H9 (cell line): ENCODE measurements around the gene CCNC. TPM values are rescaled to one million over a fixed set of nuclear protein-coding genes. Genes with fewer than 3 reads are reported as not detected.

Source experiments
- DNase-seq: peaks from one replicate; pipeline ENCODE4 v3.0.0-alpha.2; 2017
- H2AFZ ChIP-seq: one replicate; pipeline ENCODE4 v1.6.1; 2013; ENCODE audit warnings: mild to moderate bottlenecking, low read length, control low read depth, moderate library complexity
- H2AK5ac ChIP-seq: 2 replicates; pipeline ENCODE4 v1.6.1; 2013; ENCODE audit warnings: low read length, control low read depth, mixed read lengths; ENCODE audit not compliant: insufficient read length
- H2BK120ac ChIP-seq: one replicate; pipeline ENCODE4 v1.6.1; 2013; ENCODE audit warnings: low read depth, mild to moderate bottlenecking, low read length, control low read depth, inconsistent platforms; ENCODE audit not compliant: poor library complexity, severe bottlenecking
- H2BK12ac ChIP-seq: 2 replicates; pipeline ENCODE4 v1.6.1; 2013; ENCODE audit warnings: low read length, control low read depth, mixed read lengths, low read depth; ENCODE audit not compliant: insufficient read length
- H2BK15ac ChIP-seq: 2 replicates; pipeline ENCODE4 v1.6.1; 2013; ENCODE audit warnings: low read depth, low read length, control low read depth
- H2BK20ac ChIP-seq: one replicate; pipeline ENCODE4 v1.6.1; 2013; ENCODE audit warnings: low read depth, mild to moderate bottlenecking, low read length, control low read depth, inconsistent platforms; ENCODE audit not compliant: poor library complexity, severe bottlenecking
- H2BK5ac ChIP-seq: 2 replicates; pipeline ENCODE4 v1.6.1; 2013; ENCODE audit warnings: low read length, control low read depth, mixed read lengths; ENCODE audit not compliant: insufficient read length
- H3K14ac ChIP-seq: 2 replicates; pipeline ENCODE4 v1.6.1; 2013; ENCODE audit warnings: low read length, control low read depth; ENCODE audit not compliant: insufficient read depth
- H3K18ac ChIP-seq: 2 replicates; pipeline ENCODE4 v1.6.1; 2013; ENCODE audit warnings: low read depth, mild to moderate bottlenecking, mixed read lengths, low read length, control low read depth; ENCODE audit not compliant: insufficient read length
- H3K23ac ChIP-seq: 2 replicates; pipeline ENCODE4 v1.6.1; 2013; ENCODE audit warnings: low read length, control low read depth, mixed read lengths, low read depth; ENCODE audit not compliant: insufficient read length
- H3K23me2 ChIP-seq: 2 replicates; pipeline ENCODE4 v1.6.1; 2013; ENCODE audit warnings: low read depth, mild to moderate bottlenecking, mixed read lengths, low read length, control low read depth; ENCODE audit not compliant: insufficient read length, poor library complexity, severe bottlenecking
- H3K27ac ChIP-seq: 2 replicates; pipeline ENCODE4 v1.5.1; 2013; ENCODE audit warnings: low read length, control low read depth, mixed read lengths, low read depth; ENCODE audit not compliant: insufficient read length
- H3K27me3 ChIP-seq: 2 replicates; pipeline ENCODE4 v1.6.1; 2013; ENCODE audit warnings: low read length, control low read depth, inconsistent platforms; ENCODE audit not compliant: insufficient read depth
- H3K4ac ChIP-seq: 2 replicates; pipeline ENCODE4 v1.6.1; 2013; ENCODE audit warnings: low read depth, mild to moderate bottlenecking, control low read depth, inconsistent platforms, low read length, moderate library complexity
- H3K4me1 ChIP-seq: 2 replicates; pipeline ENCODE4 v1.6.1; 2013; ENCODE audit warnings: low read length, control low read depth, inconsistent platforms; ENCODE audit not compliant: insufficient read depth
- H3K4me2 ChIP-seq: 2 replicates; pipeline ENCODE4 v1.6.1; 2013; ENCODE audit warnings: low read length, control low read depth, mixed read lengths; ENCODE audit not compliant: insufficient read length, insufficient read depth
- H3K56ac ChIP-seq: 2 replicates; pipeline ENCODE4 v1.6.1; 2013; ENCODE audit warnings: low read depth, mild to moderate bottlenecking, mixed read lengths, low read length, control low read depth; ENCODE audit not compliant: insufficient read length
- H3K79me1 ChIP-seq: 2 replicates; pipeline ENCODE4 v1.6.1; 2013; ENCODE audit warnings: low read depth, mild to moderate bottlenecking, moderate library complexity, low read length, control low read depth, inconsistent platforms; ENCODE audit not compliant: insufficient read depth, poor library complexity, severe bottlenecking
- H3K79me2 ChIP-seq: 2 replicates; pipeline ENCODE4 v1.6.1; 2013; ENCODE audit warnings: low read length, control low read depth, inconsistent platforms; ENCODE audit not compliant: insufficient read depth
- H3K9ac ChIP-seq: 2 replicates; pipeline ENCODE4 v1.6.1; 2013; ENCODE audit warnings: low read length, control low read depth, mixed read lengths; ENCODE audit not compliant: insufficient read length; ENCODE audit errors: extremely low read depth
- H3K9me3 ChIP-seq: one replicate; pipeline ENCODE4 v1.6.1; 2013; ENCODE audit warnings: low read depth, low read length, inconsistent platforms; ENCODE audit not compliant: control insufficient read depth
- H3T11ph ChIP-seq: one replicate; pipeline ENCODE4 v1.6.1; 2013; ENCODE audit warnings: mild to moderate bottlenecking, low read length, control low read depth, inconsistent platforms
- H4K20me1 ChIP-seq: one replicate; pipeline ENCODE4 v1.6.1; 2013; ENCODE audit not compliant: control insufficient read depth, insufficient read length, insufficient read depth
- H4K5ac ChIP-seq: 2 replicates; pipeline ENCODE4 v1.6.1; 2013; ENCODE audit warnings: low read depth, mild to moderate bottlenecking, mixed read lengths, low read length, control low read depth; ENCODE audit not compliant: insufficient read length
- H4K8ac ChIP-seq: replicated peaks from 2 replicates; pipeline ENCODE4 v1.6.1; 2013; ENCODE audit warnings: low read length, control low read depth, mixed read lengths, low read depth; ENCODE audit not compliant: insufficient read length
- H4K91ac ChIP-seq: 2 replicates; pipeline ENCODE4 v1.6.1; 2013; ENCODE audit warnings: low read depth, mild to moderate bottlenecking, moderate library complexity, mixed read lengths, low read length, control low read depth; ENCODE audit not compliant: insufficient read length
- H3K27ac Mint-ChIP-seq, 3 experiments: 2 replicates in 2 of 3; 3 replicates in 1 of 3; pipeline ENCODE4 v1.8.0; 2020 to 2021; ENCODE audit warnings: mixed read lengths in 3 of 3, mild to moderate bottlenecking in 1 of 3, moderate library complexity in 1 of 3
- H3K27me3 Mint-ChIP-seq: 2 replicates; pipeline ENCODE4 v1.8.0; 2021; ENCODE audit warnings: low read depth, mild to moderate bottlenecking, moderate library complexity, mixed read lengths
- H3K36me3 Mint-ChIP-seq, 3 experiments: 2 replicates in 2 of 3; 3 replicates in 1 of 3; pipeline ENCODE4 v1.8.0; 2020 to 2021; ENCODE audit warnings: low read depth in 3 of 3, mixed read lengths in 3 of 3; ENCODE audit not compliant: insufficient read depth in 1 of 3
- H3K4me1 Mint-ChIP-seq, 2 experiments: 2 replicates each; pipeline ENCODE4 v1.8.0; 2020; ENCODE audit warnings: mixed read lengths in 2 of 2
- H3K4me3 Mint-ChIP-seq, 2 experiments: 2 replicates in 1 of 2; 3 replicates in 1 of 2; pipeline ENCODE4 v1.8.0; 2020 to 2021; ENCODE audit warnings: mild to moderate bottlenecking in 2 of 2, mixed read lengths in 2 of 2, moderate library complexity in 1 of 2
- H3K9me3 Mint-ChIP-seq, 2 experiments: 2 replicates in 1 of 2; 3 replicates in 1 of 2; pipeline ENCODE4 v1.8.0; 2020; ENCODE audit warnings: mild to moderate bottlenecking in 2 of 2, mixed read lengths in 2 of 2, moderate library complexity in 1 of 2
- WGBS: extraction: QIAGEN DNeasy Blood & Tissue Kit; methylation state at CpG from one replicate; pipeline ENCODE4 v1.1.7; 2013; ENCODE audit warnings: missing lambda C conversion rate, low lambda C conversion rate, mixed read lengths; ENCODE audit not compliant: insufficient read length; ENCODE audit errors: extremely low coverage; 5-methylcytosine and 5-hydroxymethylcytosine counted together
- total RNA-seq: library from RNA; stranded (reverse); gene quantifications from 2 replicates; pipeline ENCODE4 v1.2.1, GENCODE V29; 2021
- TF ChIP-seq, protein P1 (sequence below): fragments of 200-600 bp; sonication (generic); conservative IDR thresholded peaks from 3 replicates; pipeline ENCODE4 v1.8.0; 2021; ENCODE audit warnings: antibody characterized with exemption, mild to moderate bottlenecking

Gene CCNC
- total RNA-seq, 1 experiment from 2014 or later: 112 TPM

- peak overlapping the region in 1 of 2 experiments; percentile 42; a peak in 3 of 5 replicates for H3K4me3 Mint-ChIP-seq
- H3K4me1 Mint-ChIP-seq: peaks cover 12 to 27% of the 10 kb centered on the region in 2 experiments
- Histone ChIP-seq H3K56ac (no peak overlapping the region), H4K5ac (no peak overlapping the region), H3K27me3 (peaks cover 78% of the 10 kb centered on the region), H3K79me1 (no peaks in the 10 kb centered on the region), H2BK12ac (no peak overlapping the region), H3K18ac (no peak overlapping the region), H4K20me1 (no peaks in the 10 kb centered on the region), H3K79me2 (no peaks in the 10 kb centered on the region), H3K27ac (no peak overlapping the region), H3K4me2 (peak overlapping the region; percentile 46), H2BK5ac (no peak overlapping the region), H3T11ph (no peak overlapping the region), H2AFZ (no peak overlapping the region), H3K9me3 (no peaks in the 10 kb centered on the region), H3K4ac (no peak overlapping the region), H3K23me2 (peaks cover 6% of the 10 kb centered on the region), H2BK15ac (no peak overlapping the region), H2BK120ac (no peak overlapping the region), H4K8ac (no peak overlapping the region), H2AK5ac (no peak overlapping the region), H3K14ac (no peak overlapping the region), H3K23ac (no peak overlapping the region), H3K9ac (no peak overlapping the region), H2BK20ac (no peak overlapping the region), H3K4me1 (no peaks in the 10 kb centered on the region), H4K91ac (no peak overlapping the region)
- WGBS: no CpG with 5 or more reads among the region's 6 CpGs
- H3K27me3 Mint-ChIP-seq: peaks cover 96% of the 10 kb centered on the region
- no peak overlapping the region for H3K27ac Mint-ChIP-seq
- no peaks in the 10 kb centered on the region for H3K36me3 Mint-ChIP-seq
- TF ChIP-seq, protein P1, sequence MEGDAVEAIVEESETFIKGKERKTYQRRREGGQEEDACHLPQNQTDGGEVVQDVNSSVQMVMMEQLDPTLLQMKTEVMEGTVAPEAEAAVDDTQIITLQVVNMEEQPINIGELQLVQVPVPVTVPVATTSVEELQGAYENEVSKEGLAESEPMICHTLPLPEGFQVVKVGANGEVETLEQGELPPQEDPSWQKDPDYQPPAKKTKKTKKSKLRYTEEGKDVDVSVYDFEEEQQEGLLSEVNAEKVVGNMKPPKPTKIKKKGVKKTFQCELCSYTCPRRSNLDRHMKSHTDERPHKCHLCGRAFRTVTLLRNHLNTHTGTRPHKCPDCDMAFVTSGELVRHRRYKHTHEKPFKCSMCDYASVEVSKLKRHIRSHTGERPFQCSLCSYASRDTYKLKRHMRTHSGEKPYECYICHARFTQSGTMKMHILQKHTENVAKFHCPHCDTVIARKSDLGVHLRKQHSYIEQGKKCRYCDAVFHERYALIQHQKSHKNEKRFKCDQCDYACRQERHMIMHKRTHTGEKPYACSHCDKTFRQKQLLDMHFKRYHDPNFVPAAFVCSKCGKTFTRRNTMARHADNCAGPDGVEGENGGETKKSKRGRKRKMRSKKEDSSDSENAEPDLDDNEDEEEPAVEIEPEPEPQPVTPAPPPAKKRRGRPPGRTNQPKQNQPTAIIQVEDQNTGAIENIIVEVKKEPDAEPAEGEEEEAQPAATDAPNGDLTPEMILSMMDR: no peak
- DNase-seq: no peak
- H3K9me3 Mint-ChIP-seq: peaks cover 5 to 8% of the 10 kb centered on the region in 2 experiments; a peak in 4 of 5 replicates
Measured at GRCh38 chr6:99591673-99592364, 23.4 kb upstream of the CCNC start.
